MM.1S (cell line): Measurements from ENCODE around the gene SQSTM1.

ENCODE experiments used
- CTCF ChIP-seq: fragments of 300-600 bp; sonication (generic); IDR thresholded peaks from 2 replicates; pipeline ENCODE4 v1.5.1; 2016; ENCODE audit warnings: antibody characterized with exemption, low read length, mixed read lengths
- EZH2 ChIP-seq: fragments of 300-600 bp; sonication (generic); optimal IDR thresholded peaks from 2 replicates; pipeline ENCODE3; 2017; ENCODE audit warnings: low read depth, mild to moderate bottlenecking, antibody characterized with exemption, low read length, mixed read lengths

- TF ChIP-seq CTCF = no peak
- TF ChIP-seq EZH2 = no peak
These were observed 55.3 kb downstream of the SQSTM1 start for GRCh38 chr5:179875741-179876609.
